Measurements from ENCODE around the gene CNKSR3.

The CNKSR3 gene

GRCh38 chr6:154432533-154433476 lies 77.7 kb downstream of the CNKSR3 start:
- DNase-seq (ENCODE audit: low read depth) = peak; percentile 52

GRCh38 chr6:154430481-154430919 lies 80.0 kb downstream of the CNKSR3 start:
- no peak for TF ChIP-seq CTCF (IDR thresholded peaks at IDR 0.05; ENCODE audit: control insufficient read depth, insufficient read depth, low read depth, low read length, missing control alignments)
- DNase-seq (ENCODE audit: low read depth) = no peak
- H3K4me3 ChIP-seq (ENCODE audit: control insufficient read depth, low read depth, low read length) = no peak overlapping the region

More at GRCh38 chr6:154432533-154433476, 77.7 kb downstream of the CNKSR3 start:
- no peak overlapping the region for H3K4me3 ChIP-seq (ENCODE audit: control insufficient read depth, low read depth, low read length)
- no peak for TF ChIP-seq CTCF (IDR thresholded peaks at IDR 0.05; ENCODE audit: control insufficient read depth, insufficient read depth, low read depth, low read length, missing control alignments)

GRCh38 chr6:154429711-154430110 lies 80.8 kb downstream of the CNKSR3 start:
- no peak overlapping the region for H3K4me3 ChIP-seq (ENCODE audit: control insufficient read depth, low read depth, low read length)
- DNase-seq (ENCODE audit: low read depth) = no peak
- no peak for TF ChIP-seq CTCF (IDR thresholded peaks at IDR 0.05; ENCODE audit: control insufficient read depth, insufficient read depth, low read depth, low read length, missing control alignments)

GRCh38 chr6:154428897-154429296 lies 81.6 kb downstream of the CNKSR3 start:
- H3K4me3 ChIP-seq (ENCODE audit: control insufficient read depth, low read depth, low read length) = no peak overlapping the region
- DNase-seq (ENCODE audit: low read depth) = no peak
- no peak for TF ChIP-seq CTCF (IDR thresholded peaks at IDR 0.05; ENCODE audit: control insufficient read depth, insufficient read depth, low read depth, low read length, missing control alignments)

- no peak for TF ChIP-seq CTCF (IDR thresholded peaks at IDR 0.05; ENCODE audit: control insufficient read depth, insufficient read depth, low read depth, low read length, missing control alignments)
- no peak overlapping the region for H3K4me3 ChIP-seq (ENCODE audit: control insufficient read depth, low read depth, low read length)
- DNase-seq (ENCODE audit: low read depth) = no peak
Measured at GRCh38 chr6:154427446-154427845, 83.0 kb downstream of the CNKSR3 start.

- no peak overlapping the region for H3K4me3 ChIP-seq (ENCODE audit: control insufficient read depth, low read depth, low read length)
- DNase-seq (ENCODE audit: low read depth) = no peak
- TF ChIP-seq CTCF (IDR thresholded peaks at IDR 0.05; ENCODE audit: control insufficient read depth, insufficient read depth, low read depth, low read length, missing control alignments) = no peak
Measured at GRCh38 chr6:154426997-154427396, 83.5 kb downstream of the CNKSR3 start.

Data from AG09309 (cell line).